ENCODE measurements around the gene SH2D3C. TPM values are rescaled to one million over a fixed set of nuclear protein-coding genes. Genes with fewer than 3 reads are reported as not detected.
A peak's percentile ranks its signal among the peaks of the same experiment; 100 is the strongest.

SH2D3C gene
- total and polyA plus RNA-seq, 10 of the 15 experiments (the other 5 are each of a cell fraction or from before 2014, with no cell fraction given) = 1.2 to 23.5 (median 16.2) TPM

GRCh38 chr9:127801955-127802575 lies 23.6 kb upstream of the SH2D3C start (continued):
- TF ChIP-seq RELB (IDR thresholded peaks at IDR 0.05; ENCODE audit: low read depth) (peak; percentile 29; the same call in 1 of the 2 replicates), CBX3 (IDR thresholded peaks at IDR 0.05; ENCODE audit: borderline replicate concordance, low read depth) (no peak), KDM1A (IDR thresholded peaks at IDR 0.05; ENCODE audit: borderline replicate concordance) (no peak), SKIL (IDR thresholded peaks at IDR 0.05; ENCODE audit: low read depth, poor library complexity, severe bottlenecking) (no peak), ZNF217 (IDR thresholded peaks at IDR 0.05) (no peak), DPF2 (IDR thresholded peaks at IDR 0.05) (no peak), FOXK2 (IDR thresholded peaks at IDR 0.05) (no peak), GATAD2B (conservative IDR thresholded peaks at IDR 0.05; ENCODE audit: low read depth) (no peak), PAX5 (IDR thresholded peaks at IDR 0.05; ENCODE audit: borderline replicate concordance, low read depth, low read length) (no peak), NFXL1 (IDR thresholded peaks at IDR 0.05; ENCODE audit: borderline replicate concordance) (no peak), ATF7 (IDR thresholded peaks at IDR 0.05; ENCODE audit: low read depth) (0 out of 2 replicates have a peak, but pooled peaks have one; percentile 24), WRNIP1 (IDR thresholded peaks at IDR 0.05; ENCODE audit: borderline replicate concordance, low read depth, low read length) (no peak)

Measured in GM12878 (cell line).